Measurements from ENCODE around the gene TASL.

DNA sequence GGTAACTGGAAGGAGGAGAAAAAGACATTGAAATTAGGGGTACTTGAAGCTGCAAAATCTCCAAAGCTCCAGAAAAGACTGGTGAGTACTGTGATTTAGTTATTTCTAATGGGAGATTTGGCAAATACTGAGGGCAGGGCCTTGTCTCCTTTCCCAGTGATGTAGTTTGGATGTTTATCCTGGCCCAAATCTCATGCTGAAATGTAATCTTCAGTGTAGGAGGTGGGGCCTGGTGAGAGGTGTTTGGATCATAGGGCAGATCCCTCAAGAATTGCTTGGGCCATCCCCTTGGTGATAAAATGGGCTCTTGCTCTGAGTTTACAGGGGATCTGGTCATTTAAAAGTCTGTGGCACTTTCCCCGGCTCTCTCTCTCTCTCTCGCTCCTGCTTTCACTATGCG lies 42.6 kb upstream of the TASL start:
- no peak for TF ChIP-seq SAP30 (IDR thresholded peaks at IDR 0.05; ENCODE audit: insufficient read depth, insufficient replicate concordance, low read length)
- TF ChIP-seq SP2 (IDR thresholded peaks at IDR 0.05; ENCODE audit: low read length) = no peak
- TF ChIP-seq HDAC6 (IDR thresholded peaks at IDR 0.05; ENCODE audit: low read depth, low read length) = no peak
- TF ChIP-seq YY1 (IDR thresholded peaks at IDR 0.05; ENCODE audit: low read depth, low read length) = no peak
- TF ChIP-seq, protein P1, sequence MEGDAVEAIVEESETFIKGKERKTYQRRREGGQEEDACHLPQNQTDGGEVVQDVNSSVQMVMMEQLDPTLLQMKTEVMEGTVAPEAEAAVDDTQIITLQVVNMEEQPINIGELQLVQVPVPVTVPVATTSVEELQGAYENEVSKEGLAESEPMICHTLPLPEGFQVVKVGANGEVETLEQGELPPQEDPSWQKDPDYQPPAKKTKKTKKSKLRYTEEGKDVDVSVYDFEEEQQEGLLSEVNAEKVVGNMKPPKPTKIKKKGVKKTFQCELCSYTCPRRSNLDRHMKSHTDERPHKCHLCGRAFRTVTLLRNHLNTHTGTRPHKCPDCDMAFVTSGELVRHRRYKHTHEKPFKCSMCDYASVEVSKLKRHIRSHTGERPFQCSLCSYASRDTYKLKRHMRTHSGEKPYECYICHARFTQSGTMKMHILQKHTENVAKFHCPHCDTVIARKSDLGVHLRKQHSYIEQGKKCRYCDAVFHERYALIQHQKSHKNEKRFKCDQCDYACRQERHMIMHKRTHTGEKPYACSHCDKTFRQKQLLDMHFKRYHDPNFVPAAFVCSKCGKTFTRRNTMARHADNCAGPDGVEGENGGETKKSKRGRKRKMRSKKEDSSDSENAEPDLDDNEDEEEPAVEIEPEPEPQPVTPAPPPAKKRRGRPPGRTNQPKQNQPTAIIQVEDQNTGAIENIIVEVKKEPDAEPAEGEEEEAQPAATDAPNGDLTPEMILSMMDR (IDR thresholded peaks at IDR 0.05; ENCODE audit: control extremely low read depth in 1 of 3, insufficient read depth in 1 of 3, low read depth in 1 of 3, low read length in 3 of 3) = no peak
- TF ChIP-seq RAD21 (IDR thresholded peaks at IDR 0.05 in 1 of 2, conservative IDR thresholded peaks at IDR 0.05 in 1 of 2; ENCODE audit: low read depth in 2 of 2, low read length in 2 of 2) = no peak
- no peak for TF ChIP-seq TAF1 (IDR thresholded peaks at IDR 0.05; ENCODE audit: low read depth, low read length)
- TF ChIP-seq, protein P2, sequence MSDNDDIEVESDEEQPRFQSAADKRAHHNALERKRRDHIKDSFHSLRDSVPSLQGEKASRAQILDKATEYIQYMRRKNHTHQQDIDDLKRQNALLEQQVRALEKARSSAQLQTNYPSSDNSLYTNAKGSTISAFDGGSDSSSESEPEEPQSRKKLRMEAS (IDR thresholded peaks at IDR 0.05) = no peak
- no peak for TF ChIP-seq NRF1 (IDR thresholded peaks at IDR 0.05; ENCODE audit: low read depth, low read length)
- TF ChIP-seq ATF2 (IDR thresholded peaks at IDR 0.05; ENCODE audit: low read length) = no peak
- no peak for TF ChIP-seq CBX5 (IDR thresholded peaks at IDR 0.05; ENCODE audit: low read depth, low read length)
